ENCODE results near the gene TMEM86B. TPM values are rescaled to one million over a fixed set of nuclear protein-coding genes. Genes with fewer than 3 reads are reported as not detected.

Gene TMEM86B
- polyA plus RNA-seq, 1 donor (not counting 4 experiments of a cell fraction or from before 2014, with no cell fraction given) = 0.60 TPM

- peaks cover 40 to 46% of the 10 kb centered on the region in 2 experiments for H3K36me3 ChIP-seq (ENCODE audit: control insufficient read depth in 2 of 2, extremely low read depth in 1 of 2, insufficient read depth in 2 of 2, low read length in 2 of 2)
- no peak overlapping the region for H3K9ac ChIP-seq (ENCODE audit: control insufficient read depth, extremely low read depth, insufficient read depth, low read length)
- peaks cover 15% of the 10 kb centered on the region for H4K20me1 ChIP-seq (ENCODE audit: control insufficient read depth, extremely low read depth, insufficient read depth, low read length)
- DNase-seq (ENCODE audit: low read depth, low spot score) (no peak), FAIRE-seq (no peak)
- TF ChIP-seq CTCF (optimal IDR thresholded peaks at IDR 0.05 in 1 of 3, IDR thresholded peaks at IDR 0.05 in 1 of 3, conservative IDR thresholded peaks at IDR 0.05 in 1 of 3; ENCODE audit: extremely low read depth in 1 of 3, insufficient read depth in 2 of 3, low read length in 3 of 3) = no peak
- no peak for TF ChIP-seq EZH2 (IDR thresholded peaks at IDR 0.05; ENCODE audit: low read length)
- H3K27ac ChIP-seq (ENCODE audit: control insufficient read depth, insufficient read depth, low read length) = no peak overlapping the region
- H3K79me2 ChIP-seq (ENCODE audit: control insufficient read depth, insufficient read depth, low read length) = peaks cover 36% of the 10 kb centered on the region
- no peaks in the 10 kb centered on the region for H3K27me3 ChIP-seq (ENCODE audit: control insufficient read depth, extremely low read depth, insufficient read depth, low read length)
- peaks cover 8% of the 10 kb centered on the region for H3K4me1 ChIP-seq (ENCODE audit: control insufficient read depth, extremely low read depth, insufficient read depth, low read length)
- H2AFZ ChIP-seq (ENCODE audit: control insufficient read depth, low read length) = no peak overlapping the region
- H3K4me2 ChIP-seq (ENCODE audit: control insufficient read depth, extremely low read depth, insufficient read depth, low read depth, low read length) = no peak overlapping the region
- H3K9me1 ChIP-seq (ENCODE audit: control insufficient read depth, extremely low read depth, insufficient read depth, low read length) = peaks cover 2% of the 10 kb centered on the region
- no peaks in the 10 kb centered on the region for H3K9me3 ChIP-seq (ENCODE audit: control insufficient read depth, low read depth, low read length)
- dilution Hi-C loops (cut with MboI; ENCODE audit: extremely low pct_ligation_motif_present, low sequenced_read_pairs) = no loop called here
- no peak overlapping the region for H3K4me3 ChIP-seq (ENCODE audit: control insufficient read depth in 2 of 3, extremely low read depth in 1 of 3, insufficient read depth in 2 of 3, low read depth in 1 of 3, low read length in 3 of 3)
These were observed 15.6 kb upstream of the TMEM86B start for GRCh38 chr19:55244004-55244680.

DNA sequence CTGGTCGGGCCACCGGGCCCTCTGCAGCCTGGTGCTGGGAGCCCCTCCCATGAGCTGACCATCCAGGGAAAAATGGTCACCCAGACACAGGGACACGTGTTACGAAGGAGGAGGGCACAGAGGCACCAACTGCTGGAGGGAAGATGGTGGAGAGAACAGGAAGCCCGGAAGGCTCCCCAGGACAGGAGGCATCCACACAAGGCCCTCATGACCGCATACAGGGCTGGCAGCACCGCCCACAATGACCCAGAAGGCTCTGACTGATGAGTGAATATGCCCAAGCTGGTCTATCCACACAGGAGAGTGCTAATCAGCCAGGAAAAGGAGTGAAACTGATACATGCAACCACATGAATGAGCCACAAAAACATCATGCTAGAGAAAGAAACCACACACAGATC lies 14.0 kb upstream of the TMEM86B start:
- dilution Hi-C loops (cut with MboI; ENCODE audit: extremely low pct_ligation_motif_present, low sequenced_read_pairs) = no loop called here
- Histone ChIP-seq H3K4me2 (ENCODE audit: control insufficient read depth, extremely low read depth, insufficient read depth, low read depth, low read length) (no peak overlapping the region), H3K9ac (ENCODE audit: control insufficient read depth, extremely low read depth, insufficient read depth, low read length) (no peak overlapping the region), H4K20me1 (ENCODE audit: control insufficient read depth, extremely low read depth, insufficient read depth, low read length) (peaks cover 7% of the 10 kb centered on the region), H2AFZ (ENCODE audit: control insufficient read depth, low read length) (no peak overlapping the region), H3K27ac (ENCODE audit: control insufficient read depth, insufficient read depth, low read length) (no peak overlapping the region), H3K36me3 (ENCODE audit: control insufficient read depth in 2 of 2, extremely low read depth in 1 of 2, insufficient read depth in 2 of 2, low read length in 2 of 2) (peaks cover 48% of the 10 kb centered on the region in 2 experiments), H3K9me1 (ENCODE audit: control insufficient read depth, extremely low read depth, insufficient read depth, low read length) (no peaks in the 10 kb centered on the region), H3K27me3 (ENCODE audit: control insufficient read depth, extremely low read depth, insufficient read depth, low read length) (no peaks in the 10 kb centered on the region), H3K79me2 (ENCODE audit: control insufficient read depth, insufficient read depth, low read length) (peaks cover 20% of the 10 kb centered on the region), H3K4me3 (ENCODE audit: control insufficient read depth in 2 of 3, extremely low read depth in 1 of 3, insufficient read depth in 2 of 3, low read depth in 1 of 3, low read length in 3 of 3) (no peak overlapping the region), H3K4me1 (ENCODE audit: control insufficient read depth, extremely low read depth, insufficient read depth, low read length) (no peaks in the 10 kb centered on the region), H3K9me3 (ENCODE audit: control insufficient read depth, low read depth, low read length) (no peaks in the 10 kb centered on the region)
- no peak for DNase-seq (ENCODE audit: low read depth, low spot score)
- FAIRE-seq = no peak
- TF ChIP-seq EZH2 (IDR thresholded peaks at IDR 0.05; ENCODE audit: low read length) (no peak), CTCF (optimal IDR thresholded peaks at IDR 0.05 in 1 of 3, IDR thresholded peaks at IDR 0.05 in 1 of 3, conservative IDR thresholded peaks at IDR 0.05 in 1 of 3; ENCODE audit: extremely low read depth in 1 of 3, insufficient read depth in 2 of 3, low read length in 3 of 3) (no peak)
